Measurements from ENCODE around the gene TRIP10. TPM values are rescaled to one million over a fixed set of nuclear protein-coding genes. Genes with fewer than 3 reads are reported as not detected.

TRIP10 gene
- total and polyA plus RNA-seq, 2 of the 13 experiments (the other 11 are each of a cell fraction or from before 2014, with no cell fraction given), result 32.5 to 33.2 TPM

DNA sequence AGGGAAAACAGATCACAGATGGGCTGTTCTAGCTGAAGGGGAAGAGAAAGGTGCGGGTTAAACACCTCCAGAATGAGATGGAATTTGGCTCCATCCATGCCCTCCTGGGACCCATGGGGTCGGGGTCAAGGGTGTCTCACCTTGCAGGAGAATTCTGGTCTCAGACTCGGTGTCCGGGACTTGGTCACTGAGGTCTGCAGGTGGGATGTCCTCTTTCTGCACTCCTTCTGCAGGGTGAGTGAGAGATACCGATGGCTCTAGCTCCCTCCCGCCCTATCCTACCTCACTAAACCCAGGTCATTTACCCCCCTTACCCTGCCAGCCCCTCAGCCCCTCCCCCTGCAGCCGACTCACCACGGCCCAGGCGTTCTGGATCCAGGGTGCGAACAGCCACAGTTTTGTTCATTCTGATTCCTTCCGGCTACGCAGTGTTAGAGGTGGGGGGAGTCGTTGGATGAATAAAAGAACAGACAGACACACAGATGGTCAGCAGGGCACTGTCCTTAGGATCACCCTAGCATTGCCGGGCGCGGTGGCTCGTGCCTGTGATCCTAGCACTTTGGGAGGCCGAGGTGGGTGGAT lies 43.1 kb upstream of the TRIP10 start:
- intact Hi-C loops (cut with micrococcal nuclease; ENCODE audit: unreplicated experiment) (no loop called here), in situ Hi-C loops (cut with HindIII; ENCODE audit: extremely low pct_ligation_motif_present, low pct_unique_long_range_greater_than_20kb) (no loop called here)
- no peak overlapping the region for H2AFZ ChIP-seq (ENCODE audit: low read length)
- H3K4me2 ChIP-seq (ENCODE audit: low read depth, low read length), result no peak overlapping the region
- ChIA-PET POLR2A (interaction anchor here (1.3 to 2.2 kb wide), 4 partner anchors 8 to 42 kb away, joined by 3 to 4 read pairs (median 4); partner anchors contain the start of gene GPR108), CTCF (ENCODE audit: low intra/inter-chr PET ratio, low total read pairs) (no interaction called here)
- H3K9me3 ChIP-seq (ENCODE audit: low read length), result no peaks in the 10 kb centered on the region
- no peak overlapping the region for H3K4me3 ChIP-seq (replicated peaks in 1 of 3; ENCODE audit: insufficient read depth in 1 of 3, low read depth in 2 of 3, low read length in 3 of 3)
- BruUV-seq (replicated peaks), result no TSS peak
- H3K4me1 ChIP-seq (ENCODE audit: insufficient read depth, low read length), result no peaks in the 10 kb centered on the region
- WGBS (ENCODE audit: low lambda C conversion rate), result 83% methylated on average over 18 of the region's 18 CpGs
- H3K27ac ChIP-seq (ENCODE audit: extremely low read length, insufficient read depth, low read length), result no peak overlapping the region
- H3K79me2 ChIP-seq (ENCODE audit: insufficient read depth, low read length), result no peaks in the 10 kb centered on the region
- DNase-seq (ENCODE audit: low spot score) (no peak), ATAC-seq (no peak), FAIRE-seq (no peak)
- TF ChIP-seq POLR2A (IDR thresholded peaks at IDR 0.05; ENCODE audit: insufficient read depth in 1 of 2, low read depth in 2 of 2, low read length in 2 of 2), result peak in 1 of 2 experiments; percentile 33; a peak in 2 of 4 replicates
- peak; percentile 61 for TF ChIP-seq RBM22 (optimal IDR thresholded peaks at IDR 0.05; ENCODE audit: low read length)
- TF ChIP-seq, protein P1, sequence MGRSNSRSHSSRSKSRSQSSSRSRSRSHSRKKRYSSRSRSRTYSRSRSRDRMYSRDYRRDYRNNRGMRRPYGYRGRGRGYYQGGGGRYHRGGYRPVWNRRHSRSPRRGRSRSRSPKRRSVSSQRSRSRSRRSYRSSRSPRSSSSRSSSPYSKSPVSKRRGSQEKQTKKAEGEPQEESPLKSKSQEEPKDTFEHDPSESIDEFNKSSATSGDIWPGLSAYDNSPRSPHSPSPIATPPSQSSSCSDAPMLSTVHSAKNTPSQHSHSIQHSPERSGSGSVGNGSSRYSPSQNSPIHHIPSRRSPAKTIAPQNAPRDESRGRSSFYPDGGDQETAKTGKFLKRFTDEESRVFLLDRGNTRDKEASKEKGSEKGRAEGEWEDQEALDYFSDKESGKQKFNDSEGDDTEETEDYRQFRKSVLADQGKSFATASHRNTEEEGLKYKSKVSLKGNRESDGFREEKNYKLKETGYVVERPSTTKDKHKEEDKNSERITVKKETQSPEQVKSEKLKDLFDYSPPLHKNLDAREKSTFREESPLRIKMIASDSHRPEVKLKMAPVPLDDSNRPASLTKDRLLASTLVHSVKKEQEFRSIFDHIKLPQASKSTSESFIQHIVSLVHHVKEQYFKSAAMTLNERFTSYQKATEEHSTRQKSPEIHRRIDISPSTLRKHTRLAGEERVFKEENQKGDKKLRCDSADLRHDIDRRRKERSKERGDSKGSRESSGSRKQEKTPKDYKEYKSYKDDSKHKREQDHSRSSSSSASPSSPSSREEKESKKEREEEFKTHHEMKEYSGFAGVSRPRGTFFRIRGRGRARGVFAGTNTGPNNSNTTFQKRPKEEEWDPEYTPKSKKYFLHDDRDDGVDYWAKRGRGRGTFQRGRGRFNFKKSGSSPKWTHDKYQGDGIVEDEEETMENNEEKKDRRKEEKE (IDR thresholded peaks at IDR 0.05), result no peak
- H4K20me1 ChIP-seq (ENCODE audit: insufficient read depth, low read length), result peaks cover 57% of the 10 kb centered on the region
- no peaks in the 10 kb centered on the region for H3K27me3 ChIP-seq (ENCODE audit: control insufficient read depth in 1 of 2, insufficient read depth in 2 of 2, low read length in 2 of 2)
- H3K9ac ChIP-seq (ENCODE audit: insufficient read depth, low read depth, low read length), result no peak overlapping the region
- peaks cover 36 to 74% of the 10 kb centered on the region in 2 experiments for H3K36me3 ChIP-seq (replicated peaks in 1 of 2; ENCODE audit: control insufficient read depth in 1 of 2, insufficient read depth in 2 of 2, low read length in 2 of 2)

DNA sequence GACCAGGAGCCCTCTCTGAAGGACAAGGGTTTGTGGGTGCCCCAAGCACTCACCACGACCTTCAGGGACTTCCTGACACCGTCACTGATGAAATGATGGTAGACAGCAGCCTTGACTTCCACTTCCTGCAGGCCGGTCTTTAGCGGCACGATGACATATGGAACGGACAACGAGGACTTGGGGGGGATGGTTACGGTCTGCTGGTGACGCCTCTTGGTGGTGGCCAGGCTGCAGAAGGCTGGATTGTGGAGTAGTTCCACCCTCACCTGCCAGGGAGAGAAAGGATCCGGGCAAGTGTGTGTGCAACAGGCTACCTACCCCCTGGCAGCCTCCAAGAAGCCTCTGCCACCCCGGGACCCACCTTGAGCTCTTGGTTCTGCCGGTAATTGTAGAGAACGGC lies 42.2 kb upstream of the TRIP10 start:
- intact Hi-C loops (cut with micrococcal nuclease; ENCODE audit: unreplicated experiment) (no loop called here), in situ Hi-C loops (cut with HindIII; ENCODE audit: extremely low pct_ligation_motif_present, low pct_unique_long_range_greater_than_20kb) (no loop called here)
- TF ChIP-seq RBM22 (optimal IDR thresholded peaks at IDR 0.05; ENCODE audit: low read length) (peak; percentile 93), POLR2A (IDR thresholded peaks at IDR 0.05; ENCODE audit: insufficient read depth in 1 of 2, low read depth in 2 of 2, low read length in 2 of 2) (peak; percentile 39 to 42; a peak in 1 of 4 replicates), AGO2 (optimal IDR thresholded peaks at IDR 0.05; ENCODE audit: low read depth, low read length) (peak; percentile 89), SSRP1 (CRISPR knock-in tag; IDR thresholded peaks at IDR 0.05) (0 out of 2 replicates have a peak, but pooled peaks have one; percentile 26), ZC3H4 (CRISPR knock-in tag; IDR thresholded peaks at IDR 0.05; ENCODE audit: borderline replicate concordance) (0 out of 2 replicates have a peak, but pooled peaks have one; percentile 8)
- TF ChIP-seq, protein P2, sequence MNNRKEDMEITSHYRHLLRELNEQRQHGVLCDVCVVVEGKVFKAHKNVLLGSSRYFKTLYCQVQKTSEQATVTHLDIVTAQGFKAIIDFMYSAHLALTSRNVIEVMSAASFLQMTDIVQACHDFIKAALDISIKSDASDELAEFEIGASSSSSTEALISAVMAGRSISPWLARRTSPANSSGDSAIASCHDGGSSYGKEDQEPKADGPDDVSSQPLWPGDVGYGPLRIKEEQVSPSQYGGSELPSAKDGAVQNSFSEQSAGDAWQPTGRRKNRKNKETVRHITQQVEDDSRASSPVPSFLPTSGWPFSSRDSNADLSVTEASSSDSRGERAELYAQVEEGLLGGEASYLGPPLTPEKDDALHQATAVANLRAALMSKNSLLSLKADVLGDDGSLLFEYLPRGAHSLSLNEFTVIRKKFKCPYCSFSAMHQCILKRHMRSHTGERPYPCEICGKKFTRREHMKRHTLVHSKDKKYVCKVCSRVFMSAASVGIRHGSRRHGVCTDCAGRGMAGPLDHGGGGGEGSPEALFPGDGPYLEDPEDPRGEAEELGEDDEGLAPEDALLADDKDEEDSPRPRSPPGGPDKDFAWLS (CRISPR knock-in tag; IDR thresholded peaks at IDR 0.05; ENCODE audit: borderline replicate concordance), result no peak
- WGBS (ENCODE audit: low lambda C conversion rate), result 96% methylated on average over 11 of the region's 13 CpGs
- no peaks in the 10 kb centered on the region for H3K4me1 ChIP-seq (ENCODE audit: insufficient read depth, low read length)
- no peak overlapping the region for H3K27ac ChIP-seq (ENCODE audit: extremely low read length, insufficient read depth, low read length)
- H3K79me2 ChIP-seq (ENCODE audit: insufficient read depth, low read length), result no peaks in the 10 kb centered on the region
- peaks cover 34 to 75% of the 10 kb centered on the region in 2 experiments for H3K36me3 ChIP-seq (replicated peaks in 1 of 2; ENCODE audit: control insufficient read depth in 1 of 2, insufficient read depth in 2 of 2, low read length in 2 of 2)
- ATAC-seq (no peak), DNase-seq (ENCODE audit: low spot score) (no peak), FAIRE-seq (no peak)
- H3K4me3 ChIP-seq (replicated peaks in 1 of 3; ENCODE audit: insufficient read depth in 1 of 3, low read depth in 2 of 3, low read length in 3 of 3), result no peak overlapping the region
- H3K9me3 ChIP-seq (ENCODE audit: low read length), result no peaks in the 10 kb centered on the region
- H4K20me1 ChIP-seq (ENCODE audit: insufficient read depth, low read length), result peaks cover 62% of the 10 kb centered on the region
- no peak overlapping the region for H3K4me2 ChIP-seq (ENCODE audit: low read depth, low read length)
- no TSS peak for BruUV-seq (replicated peaks)
- ChIA-PET POLR2A (interaction anchor here (1.6 kb wide), 1 partner anchor 23 kb away, joined by 5 read pairs; the partner anchor contains the start of gene C3), CTCF (ENCODE audit: low intra/inter-chr PET ratio, low total read pairs) (no interaction called here)
- no peaks in the 10 kb centered on the region for H3K27me3 ChIP-seq (ENCODE audit: control insufficient read depth in 1 of 2, insufficient read depth in 2 of 2, low read length in 2 of 2)
- H3K9ac ChIP-seq (ENCODE audit: insufficient read depth, low read depth, low read length), result no peak overlapping the region
- no peak overlapping the region for H2AFZ ChIP-seq (ENCODE audit: low read length)

Measured in HepG2 (cell line).